Glutamatergic neuron (in vitro differentiated cells): ENCODE data around the gene DUT. TPM values are rescaled to one million over a fixed set of nuclear protein-coding genes. Genes with fewer than 3 reads are reported as not detected.

Experiments
- DNase-seq: peaks from one replicate; pipeline ENCODE4 v3.0.0; 2022
- H3K27ac Mint-ChIP-seq: one replicate; pipeline ENCODE4 v1.8.0; 2020; ENCODE audit warnings: mild to moderate bottlenecking, mixed read lengths, inconsistent platforms; ENCODE audit not compliant: unreplicated experiment
- H3K27me3 Mint-ChIP-seq: one replicate; pipeline ENCODE4 v1.8.0; 2020; ENCODE audit warnings: mild to moderate bottlenecking, moderate library complexity, mixed read lengths, inconsistent platforms; ENCODE audit not compliant: unreplicated experiment
- H3K36me3 Mint-ChIP-seq: one replicate; pipeline ENCODE4 v1.8.0; 2020; ENCODE audit warnings: mild to moderate bottlenecking, mixed read lengths, inconsistent platforms; ENCODE audit not compliant: unreplicated experiment
- H3K4me1 Mint-ChIP-seq: one replicate; pipeline ENCODE4 v1.8.0; 2020; ENCODE audit warnings: mild to moderate bottlenecking, low read depth, mixed read lengths, inconsistent platforms; ENCODE audit not compliant: unreplicated experiment
- H3K4me3 Mint-ChIP-seq: one replicate; pipeline ENCODE4 v1.8.0; 2020; ENCODE audit warnings: mild to moderate bottlenecking, mixed read lengths, inconsistent platforms; ENCODE audit not compliant: unreplicated experiment
- H3K9me3 Mint-ChIP-seq: one replicate; pipeline ENCODE4 v1.8.0; 2020; ENCODE audit warnings: mild to moderate bottlenecking, moderate library complexity, mixed read lengths, inconsistent platforms; ENCODE audit not compliant: unreplicated experiment
- CTCF ChIP-seq: fragments of 200-600 bp; sonication (generic); IDR thresholded peaks from one replicate; pipeline ENCODE4 v1.5.0; 2021; ENCODE audit not compliant: partially characterized antibody, unreplicated experiment
- total RNA-seq: library from RNA; stranded (reverse); fragmentation: NEBNext Ultra II Directional; extraction: Animal tissue kit (Norgen Biotek cat#: 25700); gene quantifications from one replicate; pipeline ENCODE4 v1.2.1, GENCODE V29; 2021; ENCODE audit not compliant: unreplicated experiment

DUT gene
- total RNA-seq, 1 donor from 2014 or later: 34.3 TPM

GRCh38 chr15:48388016-48388851 lies 57.0 kb downstream of the DUT start:
- TF ChIP-seq CTCF: no peak
- Mint-ChIP-seq H3K4me3 (no peak overlapping the region), H3K27ac (no peak overlapping the region), H3K27me3 (no peaks in the 10 kb centered on the region), H3K36me3 (no peaks in the 10 kb centered on the region), H3K9me3 (no peaks in the 10 kb centered on the region), H3K4me1 (peaks cover 23% of the 10 kb centered on the region)
- no peak for DNase-seq

- peak overlapping the region; percentile 6 for H3K27ac Mint-ChIP-seq
- peak overlapping the region; percentile 58 for H3K4me3 Mint-ChIP-seq
- TF ChIP-seq CTCF: no peak
These were observed 57.7 kb downstream of the DUT start for GRCh38 chr15:48388910-48389309.

GRCh38 chr15:48389691-48390143 lies 58.5 kb downstream of the DUT start:
- peak; percentile 29 for DNase-seq
- Mint-ChIP-seq H3K36me3 (no peaks in the 10 kb centered on the region), H3K4me3 (no peak overlapping the region), H3K9me3 (no peaks in the 10 kb centered on the region), H3K27ac (no peak overlapping the region), H3K4me1 (peaks cover 25% of the 10 kb centered on the region), H3K27me3 (no peaks in the 10 kb centered on the region)
- TF ChIP-seq CTCF: no peak

More at GRCh38 chr15:48388910-48389309, 57.7 kb downstream of the DUT start:
- Mint-ChIP-seq H3K9me3 (no peaks in the 10 kb centered on the region), H3K27me3 (no peaks in the 10 kb centered on the region), H3K4me1 (peaks cover 25% of the 10 kb centered on the region), H3K36me3 (no peaks in the 10 kb centered on the region)
- no peak for DNase-seq

GRCh38 chr15:48391950-48392349 lies 60.7 kb downstream of the DUT start:
- TF ChIP-seq CTCF: no peak
- Mint-ChIP-seq H3K4me1 (peaks cover 25% of the 10 kb centered on the region), H3K36me3 (no peaks in the 10 kb centered on the region), H3K4me3 (no peak overlapping the region), H3K27ac (no peak overlapping the region), H3K27me3 (no peaks in the 10 kb centered on the region), H3K9me3 (no peaks in the 10 kb centered on the region)
- no peak for DNase-seq

- TF ChIP-seq CTCF: no peak
- Mint-ChIP-seq H3K27ac (no peak overlapping the region), H3K9me3 (no peaks in the 10 kb centered on the region), H3K27me3 (no peaks in the 10 kb centered on the region), H3K36me3 (no peaks in the 10 kb centered on the region), H3K4me3 (no peak overlapping the region), H3K4me1 (peaks cover 25% of the 10 kb centered on the region)
- DNase-seq: no peak
These were observed 61.1 kb downstream of the DUT start for GRCh38 chr15:48392356-48392755.

Other genes starting within 250 kb of the DUT start
- gene SLC24A5, start 210.4 kb upstream of the DUT start, total RNA-seq: not detected
- 245 TPM for gene MYEF2, start 153.1 kb upstream of the DUT start, total RNA-seq
- gene CTXN2, start 139.8 kb upstream of the DUT start, total RNA-seq: 0.22 TPM
- not detected for gene SLC12A1, start 125.1 kb upstream of the DUT start, total RNA-seq